Epithelial cell of proximal tubule (primary cell): ENCODE measurements around the gene LRRC37B. TPM values are rescaled to one million over a fixed set of nuclear protein-coding genes. Genes with fewer than 3 reads are reported as not detected.

Source experiments
- DNase-seq: peaks from one replicate; pipeline ENCODE4 v3.0.0-alpha.2; 2011; ENCODE audit warnings: low read depth
- H3K4me3 ChIP-seq: 2 replicates; pipeline ENCODE4 v1.5.1; 2011; ENCODE audit warnings: low read depth, mild to moderate bottlenecking, low read length
- CTCF ChIP-seq: conservative IDR thresholded peaks from 2 replicates; pipeline ENCODE4 v1.5.1; 2012; ENCODE audit warnings: low read depth, mild to moderate bottlenecking, low read length
- total RNA-seq: library from RNA; depleted of rRNA; stranded (reverse); fragments of >200 nt; gene quantifications from 2 replicates; pipeline ENCODE4 v1.2.3, GENCODE V29; 2015

LRRC37B gene
- total RNA-seq, 1 donor from 2014 or later = 2.3 TPM

GRCh38 chr17:32100971-32101631, 93.9 kb downstream of the LRRC37B start:
- no peak overlapping the region for H3K4me3 ChIP-seq
- DNase-seq = no peak
- TF ChIP-seq CTCF = no peak

GRCh38 chr17:32102172-32102571, 95.0 kb downstream of the LRRC37B start:
- TF ChIP-seq CTCF = no peak
- DNase-seq = no peak
- no peak overlapping the region for H3K4me3 ChIP-seq

- H3K4me3 ChIP-seq = no peak overlapping the region
- DNase-seq = no peak
- TF ChIP-seq CTCF = no peak
These were observed 95.5 kb downstream of the LRRC37B start for GRCh38 chr17:32102646-32103186.

Other genes with a start within 250 kb of the LRRC37B start
- gene COPRS, start 148.1 kb upstream of the LRRC37B start, total RNA-seq = 84.9 and 102 TPM in 2 replicates
- 31.3 and 40.1 TPM in 2 replicates for gene UTP6, start 105.7 kb upstream of the LRRC37B start, total RNA-seq
- 10.1 and 12.6 TPM in 2 replicates for gene SUZ12, start 70.4 kb upstream of the LRRC37B start, total RNA-seq
- 21.9 and 24.4 TPM in 2 replicates for gene RHOT1, start 135.1 kb downstream of the LRRC37B start, total RNA-seq